ENCODE measurements around the gene SPN.

DNA sequence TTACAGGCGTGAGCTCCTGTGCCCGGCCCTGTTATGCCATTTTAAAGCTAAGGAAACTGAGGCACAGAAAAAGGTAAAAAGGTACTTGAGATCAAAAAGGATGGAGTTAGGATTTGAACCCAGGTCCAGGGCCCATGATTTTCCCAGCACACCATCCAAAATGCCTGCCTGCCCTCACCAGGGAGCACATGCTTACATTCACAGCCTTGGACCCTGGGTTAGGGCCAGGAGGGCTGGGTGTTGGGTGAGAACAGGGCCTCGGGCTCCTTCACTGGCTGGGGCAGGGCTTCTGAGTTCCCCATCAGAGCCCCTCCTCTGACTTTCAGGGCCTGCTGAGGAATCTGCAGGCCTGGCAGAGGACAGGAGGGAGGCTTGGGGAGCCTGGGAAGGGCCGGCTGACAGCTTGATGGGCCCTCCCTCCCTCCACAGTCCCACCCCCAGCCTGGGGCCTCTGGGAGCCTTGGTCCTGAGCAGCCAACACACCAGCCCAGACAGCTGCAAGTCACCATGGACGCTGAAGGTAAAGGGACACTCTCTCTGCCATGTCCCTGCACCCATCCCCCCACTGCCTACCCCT is 15.7 kb downstream of the SPN start, which contains the start of gene QPRT:
- TF ChIP-seq RBAK (tag by site-specific recombination; IDR thresholded peaks at IDR 0.05) = no peak
- TF ChIP-seq CTCF (tag by site-specific recombination; IDR thresholded peaks at IDR 0.05) = no peak
- no peak for TF ChIP-seq ZNF707 (tag by site-specific recombination; IDR thresholded peaks at IDR 0.05)
- TF ChIP-seq, protein P1, sequence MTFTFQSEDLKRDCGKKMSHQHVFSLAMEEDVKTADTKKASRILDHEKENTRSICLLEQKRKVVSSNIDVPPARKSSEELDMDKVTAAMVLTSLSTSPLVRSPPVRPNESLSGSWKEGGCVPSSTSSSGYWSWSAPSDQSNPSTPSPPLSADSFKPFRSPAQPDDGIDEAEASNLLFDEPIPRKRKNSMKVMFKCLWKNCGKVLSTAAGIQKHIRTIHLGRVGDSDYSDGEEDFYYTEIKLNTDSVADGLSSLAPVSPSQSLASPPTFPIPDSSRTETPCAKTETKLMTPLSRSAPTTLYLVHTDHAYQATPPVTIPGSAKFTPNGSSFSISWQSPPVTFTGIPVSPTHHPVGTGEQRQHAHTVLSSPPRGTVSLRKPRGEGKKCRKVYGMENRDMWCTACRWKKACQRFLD (tag by site-specific recombination; IDR thresholded peaks at IDR 0.05) = no peak
- no peak for TF ChIP-seq ZNF585B (tag by site-specific recombination; IDR thresholded peaks at IDR 0.05)
- no peak for TF ChIP-seq PBX3 (CRISPR knock-in tag; IDR thresholded peaks at IDR 0.05)
- no peak for TF ChIP-seq ZNF561 (tag by site-specific recombination; IDR thresholded peaks at IDR 0.05; ENCODE audit: borderline replicate concordance)
- TF ChIP-seq ZNF133 (tag by site-specific recombination; IDR thresholded peaks at IDR 0.05) = no peak
- no peak for TF ChIP-seq ZNF175 (tag by site-specific recombination; IDR thresholded peaks at IDR 0.05)
- TF ChIP-seq, protein P2, sequence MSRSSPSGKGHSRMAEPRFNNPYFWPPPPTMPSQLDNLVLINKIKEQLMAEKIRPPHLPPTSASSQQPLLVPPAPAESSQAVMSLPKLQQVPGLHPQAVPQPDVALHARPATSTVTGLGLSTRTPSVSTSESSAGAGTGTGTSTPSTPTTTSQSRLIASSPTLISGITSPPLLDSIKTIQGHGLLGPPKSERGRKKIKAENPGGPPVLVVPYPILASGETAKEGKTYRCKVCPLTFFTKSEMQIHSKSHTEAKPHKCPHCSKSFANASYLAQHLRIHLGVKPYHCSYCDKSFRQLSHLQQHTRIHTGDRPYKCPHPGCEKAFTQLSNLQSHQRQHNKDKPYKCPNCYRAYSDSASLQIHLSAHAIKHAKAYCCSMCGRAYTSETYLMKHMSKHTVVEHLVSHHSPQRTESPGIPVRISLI (tag by site-specific recombination; IDR thresholded peaks at IDR 0.05) = no peak
